Suprapubic skin (tissue), 3 donors: ENCODE results near the gene TPM2.

Experiments used
- POLR2A ChIP-seq, 2 donors: fragments of 450-650 bp; IDR thresholded peaks; one replicate each; pipeline ENCODE4 v1.6.1; 2017; ENCODE audit warnings: antibody characterized with exemption in 2 of 2, mild to moderate bottlenecking in 2 of 2, moderate library complexity in 2 of 2
- TF ChIP-seq, protein P1 (sequence below), 2 donors: fragments of 200-600 bp in 1 of 2; fragments of 450-650 bp in 1 of 2; sonication (generic) in 1 of 2; IDR thresholded peaks; one replicate each; pipeline ENCODE4 v1.5.1; 2016 to 2019; ENCODE audit warnings: antibody characterized with exemption in 2 of 2, mild to moderate bottlenecking in 1 of 2, moderate library complexity in 1 of 2

DNA sequence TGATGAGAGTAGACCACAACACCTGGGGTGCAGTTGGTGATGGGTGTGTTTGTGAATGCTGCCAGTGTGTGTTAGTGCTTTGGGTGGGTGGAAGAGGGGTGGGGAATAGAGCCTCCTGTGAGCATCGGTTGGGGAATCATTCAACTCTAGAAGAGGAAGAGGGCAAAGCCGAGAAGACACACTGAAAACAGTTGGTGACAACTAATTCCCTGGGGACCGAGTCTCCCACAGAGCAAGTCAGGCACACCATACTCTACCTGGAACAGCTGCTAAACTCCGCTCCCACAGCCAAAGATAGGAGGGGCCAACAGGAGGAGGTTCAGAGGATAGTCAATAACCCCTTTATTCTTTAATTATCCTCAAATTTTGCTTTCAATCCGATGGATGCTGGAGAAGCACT lies 23.2 kb downstream of the TPM2 start:
- TF ChIP-seq, protein P1, sequence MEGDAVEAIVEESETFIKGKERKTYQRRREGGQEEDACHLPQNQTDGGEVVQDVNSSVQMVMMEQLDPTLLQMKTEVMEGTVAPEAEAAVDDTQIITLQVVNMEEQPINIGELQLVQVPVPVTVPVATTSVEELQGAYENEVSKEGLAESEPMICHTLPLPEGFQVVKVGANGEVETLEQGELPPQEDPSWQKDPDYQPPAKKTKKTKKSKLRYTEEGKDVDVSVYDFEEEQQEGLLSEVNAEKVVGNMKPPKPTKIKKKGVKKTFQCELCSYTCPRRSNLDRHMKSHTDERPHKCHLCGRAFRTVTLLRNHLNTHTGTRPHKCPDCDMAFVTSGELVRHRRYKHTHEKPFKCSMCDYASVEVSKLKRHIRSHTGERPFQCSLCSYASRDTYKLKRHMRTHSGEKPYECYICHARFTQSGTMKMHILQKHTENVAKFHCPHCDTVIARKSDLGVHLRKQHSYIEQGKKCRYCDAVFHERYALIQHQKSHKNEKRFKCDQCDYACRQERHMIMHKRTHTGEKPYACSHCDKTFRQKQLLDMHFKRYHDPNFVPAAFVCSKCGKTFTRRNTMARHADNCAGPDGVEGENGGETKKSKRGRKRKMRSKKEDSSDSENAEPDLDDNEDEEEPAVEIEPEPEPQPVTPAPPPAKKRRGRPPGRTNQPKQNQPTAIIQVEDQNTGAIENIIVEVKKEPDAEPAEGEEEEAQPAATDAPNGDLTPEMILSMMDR (IDR thresholded peaks at IDR 0.05), result no peak
- TF ChIP-seq POLR2A (IDR thresholded peaks at IDR 0.05), result no peak
